SK-N-SH (cell line): ENCODE results near the gene ARIH2. TPM values are rescaled to one million over a fixed set of nuclear protein-coding genes. Genes with fewer than 3 reads are reported as not detected.
A peak's percentile ranks its signal among the peaks of the same experiment; 100 is the strongest.

ENCODE experiments used
- CTCF ChIA-PET: fragments of 300-600, 350-600 bp; formaldehyde crosslinking; extraction: SDS; loops from one replicate; lab custom pipeline; 2021; lab: Yijun Ruan, JAX
- POLR2A ChIA-PET: fragments of 350-600 bp; sonication (Branson Sonifier 250); formaldehyde crosslinking; extraction: SDS; loops from one replicate; lab custom pipeline; 2020; ENCODE audit warnings: antibody characterized with exemption, inconsistent platforms; lab: Yijun Ruan, JAX
- DNase-seq: peaks from one replicate; pipeline ENCODE4 v3.0.0; 2012
- H2AFZ ChIP-seq: fragments of 200-600 bp; sonication (generic); 2 replicates; pipeline ENCODE4 v1.8.1; 2016; ENCODE audit warnings: antibody characterized with exemption, mild to moderate bottlenecking, low read depth
- H3F3A ChIP-seq: fragments of 200-600 bp; sonication (generic); replicated peaks from 2 replicates; pipeline ENCODE3; 2016; ENCODE audit warnings: antibody characterized with exemption, mild to moderate bottlenecking; ENCODE audit not compliant: insufficient read depth
- H3K27ac ChIP-seq, 2 experiments: fragments of 200-500 bp in 1 of 2; fragments of 200-600 bp in 1 of 2; sonication (Bioruptor generic) in 1 of 2; sonication (generic), shearing (Covaris generic) in 1 of 2; 2 replicates each; pipeline versions ENCODE4 v1.5.1 to v1.6.1; 2014 to 2016; ENCODE audit warnings: low read depth in 2 of 2, inconsistent platforms in 1 of 2, low read length in 1 of 2, mild to moderate bottlenecking in 1 of 2, mixed read lengths in 1 of 2
- H3K27me3 ChIP-seq: fragments of 200-600 bp; sonication (generic), shearing (Covaris generic); 2 replicates; pipeline ENCODE4 v1.6.1; 2016; ENCODE audit warnings: mixed run types; ENCODE audit not compliant: insufficient read depth
- H3K36me3 ChIP-seq, 2 experiments: fragments of 200-500 bp in 1 of 2; fragments of 200-600 bp in 1 of 2; sonication (Bioruptor generic) in 1 of 2; sonication (generic) in 1 of 2; replicated peaks in 1 of 2; 2 replicates each; pipeline versions ENCODE3 to v1.5.1; 2014 to 2016; ENCODE audit warnings: low read length in 1 of 2, mild to moderate bottlenecking in 1 of 2; ENCODE audit not compliant: insufficient read depth in 2 of 2, control insufficient read depth in 1 of 2
- H3K4me1 ChIP-seq, 2 experiments: fragments of 200-500 bp in 1 of 2; fragments of 200-600 bp in 1 of 2; sonication (Bioruptor generic) in 1 of 2; sonication (generic), shearing (Covaris generic) in 1 of 2; 2 replicates each; pipeline versions ENCODE4 v1.5.1 to v1.6.1; 2014 to 2016; ENCODE audit warnings: low read depth in 1 of 2, low read length in 1 of 2, mixed run types in 1 of 2; ENCODE audit not compliant: insufficient read depth in 2 of 2, control insufficient read depth in 1 of 2
- H3K4me2 ChIP-seq: fragments of 200-600 bp; sonication (generic), shearing (Covaris generic); 2 replicates; pipeline ENCODE4 v1.6.1; 2017; ENCODE audit warnings: mixed run types
- H3K4me3 ChIP-seq, 2 experiments: fragments of 200-500 bp in 1 of 2; fragments of 200-600 bp in 1 of 2; sonication (Bioruptor generic) in 1 of 2; sonication (generic), shearing (Covaris generic) in 1 of 2; 2 replicates each; pipeline versions ENCODE4 v1.5.1 to v1.8.1; 2014 to 2016; ENCODE audit warnings: low read depth in 2 of 2, inconsistent platforms in 1 of 2, low read length in 1 of 2, mild to moderate bottlenecking in 1 of 2, mixed read lengths in 1 of 2, moderate library complexity in 1 of 2
- H3K79me2 ChIP-seq: fragments of 200-600 bp; sonication (generic); 2 replicates; pipeline ENCODE4 v1.8.1; 2017; ENCODE audit warnings: mild to moderate bottlenecking; ENCODE audit not compliant: insufficient read depth
- H3K9ac ChIP-seq: fragments of 200-600 bp; sonication (generic); 2 replicates; pipeline ENCODE4 v1.6.1; 2017; ENCODE audit warnings: mixed run types
- H3K9me2 ChIP-seq: fragments of 200-600 bp; sonication (generic); 2 replicates; pipeline ENCODE4 v1.6.1; 2017; ENCODE audit warnings: mixed run types
- H3K9me3 ChIP-seq: fragments of 200-600 bp; sonication (generic); 2 replicates; pipeline ENCODE4 v1.6.1; 2017; ENCODE audit warnings: mixed run types, mild to moderate bottlenecking, moderate library complexity
- H4K20me1 ChIP-seq: fragments of 200-600 bp; sonication (generic); 2 replicates; pipeline ENCODE4 v1.6.1; 2017; ENCODE audit warnings: mild to moderate bottlenecking, mixed run types; ENCODE audit not compliant: insufficient read depth
- GABPA ChIP-seq: IDR thresholded peaks from 2 replicates; pipeline ENCODE4 v1.4.0; 2012; ENCODE audit warnings: low read depth, mild to moderate bottlenecking
- NRF1 ChIP-seq: IDR thresholded peaks from 2 replicates; pipeline ENCODE4 v1.6.1; 2012; ENCODE audit warnings: low read depth, mild to moderate bottlenecking, low read length
- POLR2AphosphoS5 ChIP-seq: IDR thresholded peaks from 2 replicates; pipeline ENCODE4 v1.6.1; 2012; ENCODE audit warnings: low read depth, low read length
- TEAD4 ChIP-seq: IDR thresholded peaks from 2 replicates; pipeline ENCODE4 v1.4.0; 2012; ENCODE audit warnings: mild to moderate bottlenecking, borderline replicate concordance; ENCODE audit not compliant: insufficient read depth
- WGBS: methylation state at CpG from one replicate; pipeline ENCODE4 v1.1.6; 2017; ENCODE audit warnings: low lambda C conversion rate; 5-methylcytosine and 5-hydroxymethylcytosine counted together
- polyA plus RNA-seq, 3 experiments: library from polyadenylated mRNA; depleted of rRNA; stranded (reverse); fragments of >200 nt; gene quantifications; 2 replicates each; pipeline ENCODE4 v1.2.3, GENCODE V29; 2012
- TF ChIP-seq, protein P1 (sequence below): IDR thresholded peaks from 2 replicates; pipeline ENCODE4 v1.4.0; 2012; ENCODE audit warnings: low read depth
- TF ChIP-seq, protein P2 (sequence below): IDR thresholded peaks from 2 replicates; pipeline ENCODE4 v1.4.0; 2012; ENCODE audit warnings: low read depth, borderline replicate concordance

Gene ARIH2
- polyA plus RNA-seq, 1 of the 3 experiments (the other 2 are of a cell fraction) = 69.7 TPM

GRCh38 chr3:49024449-49024848 lies 105.8 kb downstream of the ARIH2 start:
- POLR2A ChIA-PET = interaction anchor here (1.0 kb wide), 1 partner anchor 69 kb away, joined by 4 read pairs; the partner anchor contains the start of gene QRICH1
- CTCF ChIA-PET = interaction anchor here (1.1 to 14.2 kb wide), 5 partner anchors 12 to 425 kb away, joined by 3 to 114 read pairs (median 14); partner anchors contain the start of genes P4HTM and WDR6
- peaks cover 10 to 45% of the 10 kb centered on the region in 2 experiments; a peak in 3 of 4 replicates for H3K4me1 ChIP-seq

DNA sequence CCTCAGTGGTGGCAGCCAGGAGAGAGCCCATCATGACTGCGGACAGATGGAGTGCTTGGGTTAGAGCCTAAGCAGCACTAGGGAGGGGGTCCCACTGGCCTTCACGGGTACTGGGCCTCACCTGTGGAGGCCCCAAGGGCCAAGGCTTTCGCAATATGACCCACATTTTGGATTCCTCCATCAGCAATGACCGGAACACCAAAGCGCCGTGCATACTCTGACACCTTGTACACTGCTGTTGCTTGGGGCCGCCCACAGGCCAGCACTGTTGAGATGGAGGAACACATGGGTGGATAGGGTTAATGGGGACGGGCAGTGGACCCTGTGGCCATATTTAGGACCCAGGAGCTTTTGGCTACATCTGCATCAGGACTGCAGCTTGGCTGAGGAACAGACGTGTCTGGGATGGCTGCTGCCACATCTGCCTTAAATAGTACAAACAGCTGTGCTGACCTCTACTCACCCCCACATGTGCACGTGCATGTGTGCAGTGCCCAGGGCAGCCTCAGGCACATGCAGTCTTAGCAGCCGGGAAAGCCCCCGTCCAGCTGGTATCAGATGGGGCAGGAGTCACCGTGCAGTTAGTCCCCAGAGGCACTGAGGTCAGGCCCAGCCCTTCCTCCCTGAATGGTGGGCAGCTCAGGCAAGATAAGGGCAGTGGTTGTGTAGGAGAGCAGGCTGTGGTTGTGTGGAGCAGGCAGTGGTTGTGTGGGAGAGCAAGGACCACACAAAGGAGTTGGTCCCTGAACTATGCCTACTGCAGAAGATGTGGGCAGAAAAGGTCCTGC lies 106.6 kb downstream of the ARIH2 start:
- peak; percentile 17 for DNase-seq
- ChIA-PET CTCF (interaction anchor here (0.9 to 3.6 kb wide), 3 partner anchors 11 to 37 kb away, joined by 3 to 14 read pairs (median 7); partner anchors contain the start of gene WDR6), POLR2A (interaction anchor here (1.0 to 1.9 kb wide), 3 partner anchors 18 to 69 kb away, joined by 4 to 9 read pairs (median 6); partner anchors contain the start of genes QRICH1 and WDR6)
- Histone ChIP-seq H3K36me3 (peaks cover 49 to 53% of the 10 kb centered on the region in 2 experiments), H3K9ac (no peak overlapping the region), H3K9me2 (no peaks in the 10 kb centered on the region), H3K4me1 (peaks cover 10 to 42% of the 10 kb centered on the region in 2 experiments; a peak in 3 of 4 replicates), H3K9me3 (no peaks in the 10 kb centered on the region), H3K79me2 (peaks cover 79% of the 10 kb centered on the region), H3F3A (peaks cover 45% of the 10 kb centered on the region), H3K27me3 (no peaks in the 10 kb centered on the region), H2AFZ (no peak overlapping the region), H3K27ac (peak overlapping the region in 1 of 2 experiments; percentile 34; a peak in 1 of 4 replicates), H3K4me2 (no peak overlapping the region), H3K4me3 (no peak overlapping the region), H4K20me1 (no peaks in the 10 kb centered on the region)
- WGBS = 81% methylated on average over 8 of the region's 13 CpGs
- TF ChIP-seq POLR2AphosphoS5 (peak; percentile 41; the same call in 1 of the 2 replicates), TEAD4 (no peak)

More at GRCh38 chr3:49024449-49024848, 105.8 kb downstream of the ARIH2 start:
- peaks cover 87% of the 10 kb centered on the region for H3K79me2 ChIP-seq
- H3K27me3 ChIP-seq = no peaks in the 10 kb centered on the region
- H3K4me3 ChIP-seq = no peak overlapping the region
- H3K27ac ChIP-seq = no peak overlapping the region
- peaks cover 45% of the 10 kb centered on the region for H3F3A ChIP-seq
- H2AFZ ChIP-seq = no peak overlapping the region
- TF ChIP-seq NRF1 (no peak), TEAD4 (no peak), GABPA (no peak)
- TF ChIP-seq, protein P1, sequence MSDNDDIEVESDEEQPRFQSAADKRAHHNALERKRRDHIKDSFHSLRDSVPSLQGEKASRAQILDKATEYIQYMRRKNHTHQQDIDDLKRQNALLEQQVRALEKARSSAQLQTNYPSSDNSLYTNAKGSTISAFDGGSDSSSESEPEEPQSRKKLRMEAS = no peak
- TF ChIP-seq, protein P2, sequence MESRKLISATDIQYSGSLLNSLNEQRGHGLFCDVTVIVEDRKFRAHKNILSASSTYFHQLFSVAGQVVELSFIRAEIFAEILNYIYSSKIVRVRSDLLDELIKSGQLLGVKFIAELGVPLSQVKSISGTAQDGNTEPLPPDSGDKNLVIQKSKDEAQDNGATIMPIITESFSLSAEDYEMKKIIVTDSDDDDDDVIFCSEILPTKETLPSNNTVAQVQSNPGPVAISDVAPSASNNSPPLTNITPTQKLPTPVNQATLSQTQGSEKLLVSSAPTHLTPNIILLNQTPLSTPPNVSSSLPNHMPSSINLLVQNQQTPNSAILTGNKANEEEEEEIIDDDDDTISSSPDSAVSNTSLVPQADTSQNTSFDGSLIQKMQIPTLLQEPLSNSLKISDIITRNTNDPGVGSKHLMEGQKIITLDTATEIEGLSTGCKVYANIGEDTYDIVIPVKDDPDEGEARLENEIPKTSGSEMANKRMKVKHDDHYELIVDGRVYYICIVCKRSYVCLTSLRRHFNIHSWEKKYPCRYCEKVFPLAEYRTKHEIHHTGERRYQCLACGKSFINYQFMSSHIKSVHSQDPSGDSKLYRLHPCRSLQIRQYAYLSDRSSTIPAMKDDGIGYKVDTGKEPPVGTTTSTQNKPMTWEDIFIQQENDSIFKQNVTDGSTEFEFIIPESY = no peak
- 55% methylated on average over 2 of the region's 5 CpGs for WGBS
- no peak for DNase-seq
- H3K4me2 ChIP-seq = no peak overlapping the region
- H3K9ac ChIP-seq = no peak overlapping the region
- H3K36me3 ChIP-seq = peaks cover 44 to 52% of the 10 kb centered on the region in 2 experiments
- H4K20me1 ChIP-seq = no peaks in the 10 kb centered on the region
- H3K9me3 ChIP-seq = no peaks in the 10 kb centered on the region
- no peaks in the 10 kb centered on the region for H3K9me2 ChIP-seq
